RKO (cell line): Measurements from ENCODE around the gene SLC6A5.

Experiments used
- DNase-seq: peaks from one replicate; pipeline ENCODE4 v3.0.0-alpha.2; 2016; ENCODE audit warnings: low spot score

The SLC6A5 gene

DNA sequence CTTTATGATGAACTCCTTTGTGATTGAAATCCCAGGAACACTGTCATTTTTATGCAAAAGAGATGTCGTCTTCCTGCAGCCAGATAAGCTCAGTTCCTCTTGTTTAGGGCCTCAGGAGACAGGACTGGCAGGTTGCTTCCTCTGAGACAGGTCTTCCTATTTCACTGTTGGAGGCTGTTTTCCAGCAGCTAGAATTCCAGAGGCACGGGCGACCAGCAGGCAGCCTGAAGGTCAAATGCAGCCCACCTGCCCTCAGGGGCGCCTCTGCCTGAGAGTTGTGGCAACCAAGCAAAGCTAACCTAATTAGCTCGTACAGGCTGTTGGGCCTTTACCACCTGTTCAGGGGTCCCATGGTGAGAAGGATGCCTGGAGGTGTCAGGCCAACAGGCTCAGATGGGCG is 22.3 kb downstream of the SLC6A5 start:
- DNase-seq, result no peak

DNA sequence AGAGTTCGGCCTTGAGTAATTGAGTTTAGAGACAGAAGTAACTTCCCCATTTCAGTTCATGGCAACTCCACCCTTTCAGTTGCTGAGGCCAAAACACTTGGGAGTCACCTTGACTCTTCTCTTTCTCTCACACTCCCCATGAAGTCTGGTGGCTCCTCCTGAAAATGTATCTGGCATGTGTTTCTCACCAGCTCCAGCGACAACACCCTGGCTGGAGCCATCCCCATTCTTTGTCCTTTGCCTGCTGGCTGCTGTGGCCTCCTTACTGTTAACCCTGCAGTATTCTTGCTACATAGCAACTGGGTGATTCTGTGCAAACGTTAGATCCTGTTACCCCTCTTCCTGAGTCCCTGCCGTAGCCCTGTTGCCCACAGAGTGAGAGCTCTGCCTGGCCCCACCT is 23.8 kb downstream of the SLC6A5 start:
- DNase-seq, result no peak

DNA sequence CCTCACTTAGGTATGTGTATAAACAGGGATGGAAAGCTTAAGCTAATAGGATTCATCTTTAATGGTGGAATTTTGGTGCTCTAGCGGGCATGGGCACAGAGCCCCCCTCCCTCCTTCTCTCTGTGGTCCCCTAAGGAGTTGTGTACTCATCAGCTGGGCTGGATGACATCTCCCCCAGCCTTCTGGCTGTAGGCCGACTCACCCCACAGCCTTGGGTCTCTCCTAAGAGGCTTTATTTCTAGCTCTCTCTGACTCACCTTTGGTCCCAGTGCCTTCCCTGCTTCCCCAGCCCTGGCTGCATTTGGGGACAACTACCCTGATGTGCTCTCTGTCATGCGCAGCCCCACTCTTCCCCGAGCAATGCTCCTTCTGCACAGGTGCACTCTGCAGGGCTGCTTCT is 26.9 kb downstream of the SLC6A5 start:
- DNase-seq, result no peak

DNA sequence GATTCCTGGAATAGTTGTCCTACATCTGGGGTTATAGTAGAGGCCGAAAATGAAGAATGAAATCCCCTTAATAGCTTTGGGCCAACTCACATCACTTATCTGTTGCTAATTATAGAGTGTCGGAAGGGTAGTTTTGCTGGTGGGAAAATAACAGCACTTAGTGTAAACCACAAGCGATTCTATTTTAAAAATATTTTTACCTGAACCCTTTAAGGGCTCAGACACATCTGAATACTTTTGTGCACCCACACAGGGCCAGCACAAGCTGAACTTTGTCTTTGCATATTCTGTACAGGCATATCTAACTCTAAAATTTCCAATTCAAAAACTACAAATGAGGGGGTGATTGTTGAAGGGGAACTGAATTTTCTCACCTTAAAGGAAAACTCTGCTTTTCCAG is 27.6 kb downstream of the SLC6A5 start:
- DNase-seq, result no peak

DNA sequence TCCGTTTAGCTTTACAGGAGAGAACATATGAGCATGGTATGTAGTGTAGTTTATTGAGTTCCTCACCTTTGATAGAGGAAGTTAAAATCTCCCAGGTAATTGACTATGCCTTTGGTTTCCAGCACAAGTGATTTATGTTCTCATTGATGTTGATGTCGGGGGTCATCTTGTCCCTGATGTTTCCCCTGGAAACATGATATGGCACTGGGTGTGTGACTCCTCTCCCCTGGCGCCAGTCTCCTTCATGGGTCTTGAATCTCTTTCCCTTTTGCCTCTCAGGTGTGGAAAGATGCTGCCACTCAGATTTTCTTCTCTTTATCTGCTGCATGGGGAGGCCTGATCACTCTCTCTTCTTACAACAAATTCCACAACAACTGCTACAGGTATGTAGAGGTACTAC is 28.3 kb downstream of the SLC6A5 start:
- no peak for DNase-seq

DNA sequence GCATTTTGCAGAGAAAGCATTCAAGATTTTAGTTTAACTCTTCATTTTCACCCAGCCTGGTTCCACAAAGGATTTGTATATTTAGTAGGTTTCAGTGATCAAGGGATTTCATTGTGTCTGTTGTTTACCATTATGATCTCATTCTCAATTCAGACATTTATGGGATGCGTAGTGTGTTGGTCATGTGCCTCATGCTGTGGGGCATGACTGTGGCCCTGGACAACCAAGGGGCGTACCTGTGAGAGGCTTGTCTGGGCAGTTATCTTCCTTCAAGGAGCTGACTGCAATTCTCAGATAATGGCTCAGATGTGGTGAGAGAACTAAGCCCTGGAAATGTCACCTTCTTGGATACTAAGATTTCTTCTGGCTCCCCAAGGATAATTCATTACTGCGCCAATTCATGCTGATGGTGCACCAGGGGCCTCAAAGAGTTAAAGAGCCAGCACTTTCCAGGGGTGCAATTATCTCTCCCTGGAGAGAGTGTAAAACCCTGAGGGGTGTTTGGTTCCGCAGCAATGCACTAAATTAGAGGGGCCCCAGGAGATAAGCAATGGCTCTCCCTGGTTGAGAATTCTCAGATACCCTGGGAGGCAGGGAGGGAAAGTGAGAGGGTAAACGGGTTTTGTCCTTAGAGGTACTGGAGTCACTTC is 32.2 kb downstream of the SLC6A5 start:
- no peak for DNase-seq

DNA sequence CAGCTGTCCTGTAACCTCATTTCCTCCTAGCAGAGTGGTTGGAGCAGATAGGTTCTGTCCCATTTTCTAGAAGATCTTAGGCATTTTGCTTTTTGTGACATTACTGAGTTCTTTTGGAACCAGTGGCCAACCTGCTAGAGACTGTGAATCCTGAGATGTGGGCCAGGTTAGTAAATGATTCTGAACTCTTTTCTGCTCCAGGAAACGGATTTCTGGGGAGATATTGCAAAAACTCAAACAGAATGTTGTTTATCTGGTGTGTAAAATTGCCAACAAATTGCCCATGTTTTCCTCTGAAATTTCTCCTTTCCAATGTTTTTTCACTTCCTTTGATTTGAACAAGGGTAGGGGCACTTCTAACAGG is 32.7 kb downstream of the SLC6A5 start:
- DNase-seq, result no peak

DNA sequence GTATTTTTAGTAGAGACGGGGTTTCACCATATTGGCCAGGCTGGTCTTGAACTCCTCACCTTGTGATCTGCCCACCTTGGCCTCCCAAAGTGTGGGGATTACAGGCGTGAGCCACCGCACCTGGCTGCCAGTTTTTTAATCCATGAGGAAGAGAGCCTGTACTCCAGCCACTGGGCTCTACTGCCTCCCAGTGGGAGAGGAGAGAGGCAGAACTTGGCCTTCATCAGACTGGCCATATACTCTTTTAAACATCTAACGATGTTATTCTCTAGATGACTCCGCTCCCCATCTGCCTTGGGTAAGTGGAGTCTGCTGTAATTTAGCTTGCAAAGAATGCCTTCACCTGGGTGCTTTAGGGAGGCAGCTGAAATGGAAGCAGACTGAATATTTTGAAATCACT is 34.6 kb downstream of the SLC6A5 start:
- no peak for DNase-seq

DNA sequence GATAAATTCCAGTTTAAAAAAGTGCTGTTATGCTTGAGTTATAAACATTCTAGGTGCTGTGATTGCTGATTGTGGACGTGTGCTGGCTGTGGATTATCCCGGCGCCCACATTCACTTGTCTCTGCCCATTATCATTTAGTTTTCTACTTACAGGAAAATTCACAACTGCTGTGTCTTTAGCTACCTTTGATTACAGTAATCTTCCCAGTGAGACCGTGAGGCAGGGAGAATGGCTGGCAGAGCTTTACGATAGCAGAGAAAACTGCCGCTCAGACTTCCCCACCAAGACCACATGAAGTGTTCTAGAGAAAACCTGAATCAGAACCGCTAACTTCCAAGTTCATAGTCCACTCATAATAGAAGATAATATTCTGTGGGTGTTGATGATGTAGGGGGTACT is 35.4 kb downstream of the SLC6A5 start:
- DNase-seq, result no peak

DNA sequence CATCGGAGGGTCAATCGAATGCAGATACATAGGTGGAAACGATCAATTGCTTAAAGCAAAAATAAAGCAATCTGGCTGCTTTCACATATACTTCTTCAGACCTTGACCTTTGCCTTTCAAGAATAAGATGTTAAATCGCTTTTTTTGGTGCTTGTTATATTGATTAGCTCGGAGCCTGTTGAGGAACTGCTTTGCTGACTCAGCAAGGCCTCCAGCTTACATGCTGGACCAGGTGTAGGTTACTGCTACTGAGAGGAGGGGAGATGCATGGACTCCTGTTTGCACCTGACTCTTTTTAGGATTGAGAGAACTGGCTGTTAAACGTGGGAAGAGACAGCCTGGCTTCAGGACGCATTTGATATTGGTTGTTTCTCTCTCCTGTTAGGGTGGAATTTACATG is 38.7 kb downstream of the SLC6A5 start:
- no peak for DNase-seq

DNA sequence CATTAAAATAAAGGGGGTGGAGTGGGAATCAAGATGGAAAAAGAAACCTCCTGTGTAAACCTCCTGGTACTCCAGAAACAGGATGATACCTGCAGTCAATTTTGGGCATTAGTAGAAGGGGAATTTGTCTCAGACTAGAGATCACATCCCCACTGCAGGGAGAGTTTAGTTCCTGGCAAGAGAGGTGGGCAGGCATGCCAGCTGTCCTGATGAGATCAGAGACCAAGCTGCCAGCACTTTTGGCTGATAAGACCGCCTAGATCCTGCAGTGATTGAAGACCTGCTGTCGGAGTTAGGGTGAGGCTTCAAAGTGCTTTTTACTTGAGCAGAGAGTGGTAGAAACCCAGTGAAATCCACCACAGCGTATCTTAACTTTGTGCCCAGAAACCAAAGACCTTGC is 40.3 kb downstream of the SLC6A5 start:
- DNase-seq, result no peak

DNA sequence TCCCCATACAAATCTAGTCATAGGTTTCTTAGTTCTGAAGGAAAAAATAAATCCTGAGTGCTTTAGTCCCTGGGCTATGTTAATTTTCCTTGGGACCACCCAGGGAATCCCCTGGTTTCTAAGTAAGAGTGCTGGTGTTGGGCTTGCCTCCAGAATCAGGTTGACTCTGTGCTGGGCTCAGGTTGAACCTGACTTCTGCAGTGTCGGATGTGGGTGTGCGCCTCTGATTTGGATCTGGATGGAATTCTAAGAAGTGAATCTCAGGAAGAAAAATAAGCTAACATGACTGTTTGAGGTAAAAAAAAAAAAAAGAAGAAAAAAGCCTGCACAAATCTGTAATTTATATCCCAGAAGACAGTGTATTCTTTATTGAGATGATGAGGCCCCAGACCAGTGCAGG is 41.0 kb downstream of the SLC6A5 start:
- DNase-seq, result no peak

DNA sequence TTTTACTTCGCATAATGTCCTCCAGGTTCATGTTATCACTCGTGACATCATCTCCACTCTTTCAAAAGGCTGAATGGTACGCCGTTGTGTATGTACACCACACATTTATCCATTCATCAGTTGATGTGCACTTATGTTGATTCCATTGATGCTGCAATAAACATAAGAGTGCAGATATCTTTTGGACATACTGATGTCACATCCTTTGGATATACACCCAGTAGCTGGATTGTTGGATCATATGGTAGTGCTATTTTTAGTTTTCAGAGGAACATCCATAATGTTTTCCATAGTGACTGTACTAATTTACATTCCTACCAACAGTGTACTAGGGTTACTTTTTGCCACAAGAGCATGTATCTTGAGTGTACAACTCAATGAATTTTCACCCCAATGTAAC is 45.0 kb downstream of the SLC6A5 start:
- no peak for DNase-seq

DNA sequence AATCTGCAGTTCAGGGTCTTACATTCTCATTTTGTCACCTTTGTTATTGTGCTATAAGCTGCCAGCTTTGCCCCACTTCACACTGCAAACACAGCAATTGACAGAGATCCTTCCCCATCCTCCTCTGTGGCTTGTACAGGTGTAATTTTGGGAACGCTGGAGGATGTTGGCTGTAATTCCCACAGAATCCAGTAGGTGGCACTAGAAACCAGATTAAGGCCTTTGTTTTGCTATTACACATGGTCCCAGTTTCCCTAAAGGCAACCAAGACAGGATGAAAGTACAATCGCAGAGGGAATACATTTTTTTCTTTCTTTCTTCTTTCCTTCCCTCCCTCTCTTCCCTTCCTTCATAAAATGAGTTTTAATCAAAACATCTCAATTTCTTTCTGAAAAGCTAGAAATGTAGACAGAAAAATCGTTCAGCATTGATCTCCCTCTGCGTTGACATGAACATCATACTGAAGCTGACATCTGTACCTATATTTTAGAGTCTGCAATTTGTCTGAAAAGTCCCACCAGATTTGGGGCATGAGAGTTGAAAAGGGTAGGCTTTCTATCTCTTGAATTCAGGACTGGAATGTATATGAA is 48.7 kb downstream of the SLC6A5 start:
- DNase-seq, result peak; percentile 43

DNA sequence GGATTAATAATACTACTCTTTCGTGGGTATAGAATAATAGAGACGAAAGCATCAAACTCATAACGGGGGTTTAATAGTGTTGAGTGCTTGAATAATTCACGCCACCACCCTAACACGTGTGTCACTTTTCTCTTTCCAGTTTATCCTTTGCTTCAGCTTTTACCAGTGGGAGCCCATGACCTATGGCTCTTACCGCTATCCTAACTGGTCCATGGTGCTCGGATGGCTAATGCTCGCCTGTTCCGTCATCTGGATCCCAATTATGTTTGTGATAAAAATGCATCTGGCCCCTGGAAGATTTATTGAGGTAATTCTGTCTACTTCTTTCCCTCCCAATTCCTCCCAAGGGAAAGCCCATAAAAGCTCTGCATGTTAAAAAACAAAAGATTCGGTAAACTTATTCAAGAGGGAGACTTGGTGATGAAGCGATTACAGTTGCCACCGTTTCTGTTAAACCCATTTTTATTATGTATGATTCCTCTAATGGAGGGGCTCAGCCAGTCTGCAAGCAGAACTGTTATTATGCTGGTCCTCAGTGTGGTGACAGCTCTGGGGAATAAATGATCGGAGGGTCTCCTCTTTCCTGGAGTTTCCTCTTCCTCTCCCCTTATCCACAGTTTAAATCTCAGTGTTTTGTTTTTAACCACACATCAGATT is 52.9 kb downstream of the SLC6A5 start:
- DNase-seq, result no peak

DNA sequence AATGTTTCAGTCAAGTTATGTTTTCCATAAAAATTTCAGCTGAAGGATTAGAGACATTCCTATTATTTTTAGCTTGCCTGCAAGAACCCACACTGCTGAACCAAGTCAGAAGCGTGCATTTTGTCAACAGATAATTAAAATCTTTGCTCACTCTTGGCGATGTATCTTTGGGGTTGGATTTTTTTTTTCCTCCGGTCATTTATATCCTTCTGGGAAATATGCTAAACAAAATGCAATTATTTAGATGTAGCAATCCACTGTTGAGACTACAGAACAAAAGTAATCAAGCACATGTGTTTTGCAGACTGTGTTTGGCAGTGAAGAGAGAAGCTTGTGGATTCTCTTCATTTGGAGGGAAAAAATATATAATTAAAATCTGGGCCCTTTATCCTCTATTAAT is 54.6 kb downstream of the SLC6A5 start:
- no peak for DNase-seq

DNA sequence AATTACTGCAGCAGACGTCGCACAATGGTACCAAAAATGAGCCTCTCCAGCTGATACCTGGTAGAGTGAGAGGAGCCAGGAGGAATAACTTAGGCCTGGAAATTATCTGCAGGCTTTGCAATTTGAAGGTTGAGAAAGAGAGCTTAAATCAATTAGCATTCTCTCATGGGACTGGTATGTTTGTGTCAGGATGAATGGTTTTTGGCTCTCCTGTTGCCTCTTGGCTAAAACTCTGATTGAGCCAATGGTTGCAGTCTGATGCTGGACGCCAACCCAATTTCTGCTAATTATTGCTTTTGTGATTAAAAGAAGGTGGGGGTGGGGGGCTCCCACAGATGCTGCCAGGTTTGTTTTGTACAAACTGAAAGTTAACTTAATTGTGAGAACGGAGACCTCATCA is 57.5 kb downstream of the SLC6A5 start:
- DNase-seq, result no peak

DNA sequence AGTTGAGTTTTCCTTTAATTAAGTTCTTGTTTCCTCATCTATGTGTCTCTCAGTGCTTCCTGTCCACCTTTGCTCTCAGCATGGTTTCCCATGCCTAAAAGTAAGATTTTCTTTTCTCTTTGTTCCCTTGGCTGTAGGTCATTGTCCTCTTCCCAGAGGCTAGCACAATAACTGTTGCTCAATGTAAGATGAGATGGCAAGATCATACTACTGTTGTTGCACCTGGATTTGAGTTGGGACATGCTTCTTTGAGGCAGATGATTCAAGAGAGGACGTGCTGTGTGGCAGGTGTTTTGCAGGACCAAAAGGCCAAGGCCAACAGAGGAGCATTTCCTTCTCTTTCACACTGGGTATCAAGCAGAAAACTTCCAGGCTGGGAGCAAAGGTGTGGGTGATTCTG is 58.7 kb downstream of the SLC6A5 start:
- no peak for DNase-seq

DNA sequence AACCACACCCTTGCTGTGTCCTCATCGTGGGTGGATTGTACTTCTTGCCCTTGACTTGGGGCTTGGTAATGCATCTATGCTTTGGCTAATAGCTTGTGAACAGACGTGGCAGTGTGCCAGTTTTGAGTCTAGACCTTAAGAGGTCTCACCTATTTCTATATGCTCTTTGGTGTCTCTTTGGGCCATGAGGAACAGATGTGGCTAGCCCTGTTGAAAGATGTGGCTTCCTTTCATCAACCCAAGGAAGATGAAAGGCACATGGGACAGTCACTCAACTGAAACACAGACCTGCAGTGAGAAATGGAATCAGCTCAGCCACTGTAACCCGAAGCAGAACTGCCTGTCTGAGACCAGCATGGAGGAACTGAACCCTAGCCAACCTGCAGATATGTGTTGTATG is 62.0 kb downstream of the SLC6A5 start:
- no peak for DNase-seq

DNA sequence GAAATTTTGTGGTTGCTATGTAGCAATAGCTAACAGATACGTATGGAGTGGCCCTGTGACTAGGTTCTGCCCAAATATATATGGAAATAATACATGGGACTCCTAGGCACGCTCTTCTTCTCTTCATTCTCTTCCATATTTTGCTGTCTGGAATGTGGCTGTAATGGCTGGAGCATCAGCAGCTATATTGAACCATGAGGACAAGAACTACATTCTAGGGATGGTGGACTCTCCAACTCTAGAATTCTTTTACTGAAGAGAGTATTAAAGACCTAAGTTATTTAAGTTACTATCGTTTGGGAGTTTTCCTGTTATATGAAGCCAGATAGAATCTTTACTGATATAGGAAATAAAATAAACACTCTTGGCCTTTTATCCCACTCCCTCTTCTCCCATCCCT is 62.4 kb downstream of the SLC6A5 start:
- no peak for DNase-seq

DNA sequence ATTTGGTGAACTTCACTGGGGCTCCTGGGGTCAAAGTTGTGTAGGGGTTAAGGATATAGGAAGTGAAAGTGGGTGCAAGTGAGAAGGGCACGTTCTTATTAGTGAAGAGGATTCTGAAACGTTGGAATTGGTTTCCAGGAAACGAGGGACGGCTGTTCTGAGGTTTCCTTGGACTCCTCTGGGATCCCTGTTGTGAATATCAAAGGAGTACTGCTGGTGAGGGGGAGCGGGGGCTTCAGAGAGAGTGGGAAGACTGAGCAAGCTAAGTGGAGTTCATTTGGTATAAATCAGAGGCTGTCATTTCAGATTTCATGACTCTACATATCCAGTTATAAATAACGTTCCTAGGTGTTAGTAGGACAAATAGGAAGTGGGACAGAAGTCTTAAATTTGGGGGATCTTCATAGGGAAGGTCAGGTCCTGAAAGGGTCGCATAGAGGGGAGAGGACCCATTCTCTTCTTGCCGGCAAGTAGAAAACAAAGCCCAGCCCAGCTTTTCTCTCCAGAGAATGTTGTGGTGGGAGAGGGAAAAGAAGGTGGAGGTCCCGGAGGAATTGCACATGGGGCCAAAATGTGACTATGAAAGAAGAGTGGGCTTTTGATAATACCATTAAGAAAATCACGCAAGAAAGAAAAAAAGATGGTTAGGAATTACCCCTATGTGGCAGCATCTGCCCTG is 68.9 kb downstream of the SLC6A5 start:
- no peak for DNase-seq

DNA sequence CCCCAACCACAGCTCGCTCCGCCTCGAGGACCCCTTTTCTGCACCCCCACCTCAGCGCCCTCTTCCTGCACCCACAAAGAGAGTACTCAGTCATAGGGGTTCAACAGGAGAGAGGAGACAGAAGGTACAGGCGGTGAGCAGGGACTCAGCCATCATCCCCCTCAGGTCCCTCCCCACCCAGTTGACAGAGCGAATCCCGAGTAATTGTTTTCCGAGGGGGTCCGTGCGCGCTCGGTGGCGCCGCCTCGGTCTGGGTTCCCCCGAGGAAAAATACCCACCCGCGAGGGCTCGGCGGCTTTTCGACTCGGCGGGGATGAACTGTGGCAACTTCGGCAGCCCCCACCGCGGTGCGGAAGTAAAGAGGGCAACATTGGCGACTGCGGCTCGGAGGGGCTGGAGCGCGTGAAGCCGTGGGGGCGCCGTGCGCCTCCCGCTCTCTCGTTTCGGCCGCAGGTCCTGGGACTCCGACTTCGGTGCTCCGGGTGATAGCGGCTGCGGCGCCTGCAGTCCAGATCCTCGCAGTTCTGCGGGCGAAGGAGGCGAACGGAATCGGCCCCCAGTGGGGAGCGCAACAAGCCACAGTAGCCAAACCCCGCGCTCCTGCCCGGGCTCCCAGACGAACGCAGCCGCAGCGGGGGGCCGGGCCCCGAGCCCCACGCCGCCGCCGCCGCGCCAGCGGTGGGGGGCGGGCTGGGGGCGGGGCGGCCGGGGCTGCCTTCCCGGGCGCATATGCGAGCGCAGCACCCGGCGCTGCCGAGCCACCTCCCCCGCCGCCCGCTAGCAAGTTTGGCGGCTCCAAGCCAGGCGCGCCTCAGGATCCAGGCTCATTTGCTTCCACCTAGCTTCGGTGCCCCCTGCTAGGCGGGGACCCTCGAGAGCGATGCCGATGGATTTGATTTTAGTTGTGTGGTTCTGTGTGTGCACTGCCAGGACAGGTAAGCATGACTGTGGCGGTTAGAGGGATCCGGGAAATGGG is 69.7 kb downstream of the SLC6A5 start, which contains the start of gene NELL1:
Gene NELL1 (plus strand): TSS at position 743 of the 976 bp plus-strand sequence.
- no peak for DNase-seq
